HG03025 (cell line): ENCODE measurements around the gene MUC5AC.
"Not testable (repeated sequence)": the region's sequence is repeated elsewhere in the genome, so short reads cannot be mapped to it uniquely, and the experiment has no call there.

ENCODE experiments used
- ATAC-seq: cut with Tn5 transposase; IDR thresholded peaks from one replicate; pipeline ENCODE4 v1.9.1; 2021; ENCODE audit warnings: mild to moderate bottlenecking, moderate library complexity; ENCODE audit not compliant: unreplicated experiment, low FRiP score

The MUC5AC gene

DNA sequence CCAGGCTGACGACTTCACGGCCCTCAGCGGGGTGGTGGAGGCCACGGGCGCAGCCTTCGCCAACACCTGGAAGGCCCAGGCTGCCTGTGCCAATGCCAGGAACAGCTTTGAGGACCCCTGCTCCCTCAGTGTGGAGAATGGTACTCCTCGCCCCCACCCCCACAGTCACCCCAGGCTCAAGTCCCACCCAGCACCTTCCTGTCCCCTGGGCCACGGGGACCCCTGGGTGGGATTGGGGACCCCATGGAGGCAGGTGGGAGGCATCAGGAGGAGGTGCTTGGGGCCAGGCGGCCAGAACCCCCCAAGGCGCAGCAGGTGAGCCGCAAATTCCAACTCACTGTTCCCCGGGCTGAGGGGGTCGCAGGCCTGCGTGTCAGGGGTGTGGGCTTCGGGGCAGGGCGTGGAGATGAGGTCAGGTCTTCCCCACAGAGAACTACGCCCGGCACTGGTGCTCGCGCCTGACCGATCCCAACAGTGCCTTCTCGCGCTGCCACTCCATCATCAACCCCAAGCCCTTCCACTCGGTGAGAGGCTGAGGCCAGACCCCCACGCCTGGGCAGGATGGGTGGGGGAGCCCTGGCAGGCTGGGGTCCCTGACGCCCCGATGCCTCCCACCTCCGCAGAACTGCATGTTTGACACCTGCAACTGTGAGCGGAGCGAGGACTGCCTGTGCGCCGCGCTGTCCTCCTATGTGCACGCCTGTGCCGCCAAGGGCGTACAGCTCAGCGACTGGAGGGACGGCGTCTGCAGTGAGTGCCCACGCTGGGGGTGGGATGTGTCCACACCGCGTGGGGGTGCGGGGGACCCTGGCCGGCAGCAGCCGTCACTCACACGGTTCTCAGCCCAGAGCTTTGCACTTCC, 74.5 kb downstream of the MUC5AC start:
- no peak for ATAC-seq

DNA sequence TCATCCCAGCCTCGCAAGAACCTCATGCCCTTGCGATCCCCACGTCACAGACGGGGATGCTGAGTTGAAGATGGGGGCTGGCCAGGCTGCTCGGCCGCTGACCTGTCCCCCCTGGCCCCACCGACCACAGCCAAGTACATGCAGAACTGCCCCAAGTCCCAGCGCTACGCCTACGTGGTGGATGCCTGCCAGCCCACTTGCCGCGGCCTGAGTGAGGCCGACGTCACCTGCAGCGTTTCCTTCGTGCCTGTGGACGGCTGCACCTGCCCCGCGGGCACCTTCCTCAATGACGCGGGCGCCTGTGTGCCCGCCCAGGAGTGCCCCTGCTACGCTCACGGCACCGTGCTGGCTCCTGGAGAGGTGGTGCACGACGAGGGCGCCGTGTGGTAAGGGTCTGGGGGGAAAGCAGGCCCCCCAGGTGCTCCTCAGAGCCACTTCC, 75.1 kb downstream of the MUC5AC start:
- ATAC-seq = no peak

DNA sequence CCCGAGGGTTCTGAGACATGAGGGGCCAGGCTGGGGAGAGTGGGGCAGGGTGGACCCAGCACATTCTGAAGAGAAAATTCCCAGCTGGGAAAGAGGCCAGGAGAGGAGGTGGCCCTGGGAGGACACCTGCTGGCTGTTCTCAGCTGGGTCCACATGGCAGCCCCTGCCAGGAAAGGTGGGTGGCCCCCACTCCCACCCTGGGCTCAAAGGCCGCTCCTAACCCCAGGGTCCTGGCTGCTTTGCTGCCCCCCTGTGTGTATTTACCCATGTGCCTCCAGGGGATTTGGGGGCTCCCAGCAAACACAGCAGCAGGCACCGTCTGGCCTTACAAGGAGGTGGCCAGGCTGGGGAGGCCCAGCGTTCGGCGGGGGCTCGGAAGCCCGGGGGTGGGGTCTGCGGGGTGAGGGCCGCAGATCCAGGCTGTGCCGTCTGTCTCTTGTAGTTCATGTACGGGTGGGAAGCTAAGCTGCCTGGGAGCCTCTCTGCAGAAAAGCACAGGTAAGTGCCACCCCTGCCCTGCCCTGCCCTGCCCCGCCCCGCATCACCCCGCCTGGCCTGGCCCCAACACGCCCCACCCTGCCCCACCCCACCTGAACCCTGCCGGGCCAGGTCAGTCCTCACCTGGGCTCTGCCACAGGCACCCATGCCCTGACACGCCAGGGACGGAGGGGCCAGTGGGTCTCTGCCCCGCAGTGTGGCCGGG, 75.7 kb downstream of the MUC5AC start:
- ATAC-seq = no peak

DNA sequence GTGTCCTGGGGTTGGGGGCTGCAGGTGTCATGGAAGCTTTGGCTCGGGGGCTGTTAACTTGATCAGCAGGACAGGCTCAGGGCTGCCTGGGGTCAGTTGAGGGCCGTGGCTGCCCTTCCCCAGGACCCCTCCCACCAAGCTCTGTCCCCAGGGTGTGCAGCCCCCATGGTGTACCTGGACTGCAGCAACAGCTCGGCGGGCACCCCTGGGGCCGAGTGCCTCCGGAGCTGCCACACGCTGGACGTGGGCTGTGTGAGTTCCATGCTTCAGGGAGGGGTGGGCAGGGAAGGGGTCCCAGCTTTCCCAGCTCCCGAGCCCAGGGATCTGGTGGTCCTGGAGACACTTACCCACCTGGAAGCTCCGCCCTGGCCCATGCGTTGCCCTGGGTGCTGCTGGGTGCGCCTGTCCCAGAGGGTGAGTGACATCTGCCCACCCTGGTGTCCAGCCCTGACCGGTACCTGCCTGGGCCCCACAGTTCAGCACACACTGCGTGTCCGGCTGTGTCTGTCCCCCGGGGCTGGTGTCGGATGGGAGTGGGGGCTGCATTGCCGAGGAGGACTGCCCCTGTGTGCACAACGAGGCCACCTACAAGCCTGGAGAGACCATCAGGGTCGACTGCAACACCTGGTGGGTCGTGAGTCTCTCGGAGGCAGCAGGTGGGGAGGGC, 76.4 kb downstream of the MUC5AC start:
- no peak for ATAC-seq

DNA sequence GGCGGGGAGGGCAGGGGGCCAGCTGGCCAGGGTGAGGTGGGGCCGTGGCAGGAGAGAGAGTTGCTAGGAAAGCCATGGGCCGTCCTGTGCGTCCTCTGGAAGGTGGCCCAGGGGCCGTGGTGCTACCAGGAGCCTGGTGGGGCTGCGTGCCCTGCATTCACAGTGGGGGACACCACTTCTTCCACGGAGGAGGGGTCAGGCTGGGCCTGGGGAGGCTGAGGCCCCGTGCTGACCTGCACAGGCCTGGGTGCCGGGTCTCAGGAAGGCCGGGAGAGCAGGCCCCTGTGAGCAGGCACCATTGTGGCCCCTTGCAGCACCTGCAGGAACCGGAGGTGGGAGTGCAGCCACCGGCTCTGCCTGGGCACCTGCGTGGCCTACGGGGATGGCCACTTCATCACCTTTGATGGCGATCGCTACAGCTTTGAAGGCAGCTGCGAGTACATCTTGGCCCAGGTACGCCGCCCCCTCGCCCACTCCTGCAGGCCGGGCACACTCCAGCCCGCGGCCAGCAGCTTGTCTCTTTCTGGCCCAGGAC, 77.1 kb downstream of the MUC5AC start:
- no peak for ATAC-seq

DNA sequence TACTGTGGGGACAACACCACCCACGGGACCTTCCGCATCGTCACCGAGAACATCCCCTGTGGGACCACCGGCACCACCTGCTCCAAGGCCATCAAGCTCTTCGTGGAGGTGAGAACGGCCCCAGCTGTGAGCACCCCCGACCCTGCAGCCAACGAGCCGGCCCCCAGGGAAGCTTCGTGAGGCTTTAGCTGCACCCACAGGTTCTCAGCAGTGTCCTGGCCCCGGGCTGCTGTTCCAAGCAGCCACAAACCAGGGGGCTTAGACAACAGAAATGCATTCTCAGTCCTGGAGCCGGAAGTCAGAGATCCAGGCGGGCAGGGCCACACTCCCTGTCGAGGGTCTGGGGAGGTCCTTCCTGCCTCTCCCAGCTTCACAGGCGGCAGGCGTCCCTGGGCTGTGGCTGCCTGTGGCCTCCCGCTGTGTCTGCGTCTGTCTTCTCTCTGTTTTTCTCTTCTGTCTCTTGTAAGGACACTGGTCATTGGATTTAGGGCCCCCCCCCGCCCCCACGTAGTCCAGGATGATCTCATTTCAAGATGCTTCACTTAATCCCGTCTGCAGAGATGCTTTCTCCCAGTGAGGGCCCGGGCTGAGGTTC, 77.7 kb downstream of the MUC5AC start:
- ATAC-seq = no peak

DNA sequence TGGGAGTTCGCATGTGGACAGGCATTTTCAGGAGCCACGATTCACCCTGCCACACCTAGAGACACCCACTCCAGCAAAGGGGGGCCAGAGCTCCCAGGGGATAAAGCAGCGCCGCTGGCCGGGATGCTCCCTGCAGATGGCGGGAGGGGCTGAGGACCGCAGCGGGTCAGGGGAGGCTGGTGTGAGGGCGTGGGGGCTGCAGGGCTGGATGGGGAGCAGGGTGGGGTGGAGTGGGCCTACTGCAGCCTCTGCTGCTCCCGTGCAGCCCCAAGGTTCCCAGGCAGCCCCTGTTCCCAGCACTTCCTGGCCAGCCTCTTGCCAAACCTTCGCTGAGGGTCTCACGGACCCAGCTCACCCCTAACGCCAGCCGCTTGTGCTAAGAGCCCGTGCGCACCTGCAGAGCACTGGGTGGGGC, 78.2 kb downstream of the MUC5AC start:
- ATAC-seq = no peak

DNA sequence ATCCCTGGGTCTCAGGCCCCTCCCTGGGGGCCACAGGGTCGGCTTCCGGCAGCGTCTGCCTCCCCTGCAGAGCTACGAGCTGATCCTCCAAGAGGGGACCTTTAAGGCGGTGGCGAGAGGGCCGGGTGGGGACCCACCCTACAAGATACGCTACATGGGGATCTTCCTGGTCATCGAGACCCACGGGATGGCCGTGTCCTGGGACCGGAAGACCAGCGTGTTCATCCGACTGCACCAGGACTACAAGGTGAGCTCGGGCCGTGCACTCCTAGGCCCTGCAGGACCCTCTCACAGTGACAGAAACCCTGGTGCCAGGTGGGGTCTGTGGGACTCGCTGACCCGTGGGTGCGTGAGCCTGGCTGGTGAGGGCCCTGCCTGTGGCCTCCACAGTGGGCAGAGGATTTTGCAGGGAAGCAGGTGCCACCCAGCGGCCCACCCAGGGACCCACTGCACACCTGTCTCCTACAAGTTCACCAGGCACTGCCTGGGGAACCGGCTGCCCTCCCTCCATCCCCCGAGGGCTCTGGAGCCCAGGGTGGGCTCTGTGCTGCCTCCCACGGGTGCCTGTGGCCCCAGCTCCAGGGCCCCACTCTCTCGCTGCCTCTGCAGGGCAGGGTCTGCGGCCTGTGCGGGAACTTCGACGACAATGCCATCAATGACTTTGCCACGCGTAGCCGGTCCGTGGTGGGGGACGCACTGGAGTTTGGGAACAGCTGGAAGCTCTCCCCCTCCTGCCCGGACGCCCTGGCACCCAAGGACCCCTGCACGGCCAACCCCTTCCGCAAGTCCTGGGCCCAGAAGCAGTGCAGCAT, 78.8 kb downstream of the MUC5AC start:
- no peak for ATAC-seq

DNA sequence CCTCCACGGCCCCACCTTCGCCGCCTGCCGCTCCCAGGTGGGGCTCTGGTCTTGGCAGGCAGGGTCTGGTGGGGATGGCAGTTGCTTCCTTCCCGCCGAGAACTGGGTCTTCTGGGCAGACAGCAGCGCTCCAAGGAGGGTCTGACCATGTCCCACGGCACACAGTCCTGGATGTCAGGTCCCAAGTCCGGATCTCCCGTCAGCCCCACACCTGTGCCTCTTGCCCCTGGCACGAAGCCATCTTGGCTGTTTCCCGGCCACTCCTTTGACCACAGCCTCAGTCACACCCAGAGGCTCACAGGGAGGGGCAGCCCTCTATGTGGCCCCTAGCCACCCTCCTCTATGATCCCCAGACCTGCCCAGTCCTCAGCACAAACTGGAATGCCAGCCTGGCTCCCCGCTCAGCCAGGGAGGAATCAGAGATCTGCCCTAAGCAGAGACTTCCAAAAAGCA, 79.4 kb downstream of the MUC5AC start:
- ATAC-seq = no peak

DNA sequence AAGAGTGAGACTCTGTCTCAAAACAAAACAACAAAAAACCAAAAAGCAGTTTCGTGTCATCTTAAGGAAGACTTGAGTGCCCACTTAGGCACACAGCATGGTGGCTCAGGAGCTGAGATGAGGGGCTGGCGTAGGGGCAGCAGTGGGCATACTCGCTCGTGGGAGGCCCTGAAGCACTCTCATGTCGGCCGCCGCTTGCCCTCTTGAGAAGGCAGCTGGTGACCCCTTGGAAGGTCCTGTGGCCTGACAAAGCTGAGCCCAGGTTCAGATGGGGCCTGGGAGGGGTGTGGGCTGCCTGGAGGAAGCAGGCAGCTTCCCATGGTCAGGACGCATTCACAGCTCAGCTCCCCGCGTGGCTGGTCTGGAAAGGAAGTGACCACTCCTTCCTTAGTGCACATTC, 80.1 kb downstream of the MUC5AC start:
- ATAC-seq = no peak

DNA sequence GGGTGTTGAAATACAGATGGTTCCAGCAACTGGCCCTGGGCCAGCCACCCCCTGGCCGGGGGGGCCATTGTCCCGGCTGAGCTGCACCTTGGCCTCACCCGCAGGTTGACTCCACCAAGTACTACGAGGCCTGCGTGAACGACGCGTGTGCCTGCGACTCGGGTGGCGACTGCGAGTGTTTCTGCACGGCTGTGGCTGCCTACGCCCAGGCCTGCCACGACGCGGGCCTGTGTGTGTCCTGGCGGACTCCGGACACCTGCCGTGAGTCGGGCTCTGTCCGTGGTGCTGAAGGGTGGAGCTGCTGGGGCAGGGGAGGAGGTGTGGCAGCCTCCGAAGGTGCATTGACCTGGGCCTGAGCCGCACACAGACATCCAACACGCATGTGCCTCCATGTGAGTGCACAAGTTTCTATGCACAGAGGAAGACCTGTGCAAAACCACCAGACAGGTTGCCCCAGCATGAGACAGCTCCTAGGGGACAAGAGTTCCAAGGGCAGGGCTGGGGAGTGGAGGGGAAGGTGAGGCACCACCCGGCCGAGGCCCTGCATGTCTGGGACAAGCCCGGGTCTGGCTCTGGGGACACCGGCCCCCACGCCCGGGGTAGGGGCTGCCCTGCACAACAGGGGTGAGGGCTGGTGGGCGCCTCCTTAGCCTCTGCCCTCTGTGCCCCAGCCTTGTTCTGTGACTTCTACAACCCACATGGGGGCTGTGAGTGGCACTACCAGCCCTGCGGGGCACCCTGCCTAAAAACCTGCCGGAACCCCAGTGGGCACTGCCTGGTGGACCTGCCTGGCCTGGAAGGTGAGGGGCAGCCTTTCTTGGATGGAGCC, 81.2 kb downstream of the MUC5AC start:
- ATAC-seq = no peak

DNA sequence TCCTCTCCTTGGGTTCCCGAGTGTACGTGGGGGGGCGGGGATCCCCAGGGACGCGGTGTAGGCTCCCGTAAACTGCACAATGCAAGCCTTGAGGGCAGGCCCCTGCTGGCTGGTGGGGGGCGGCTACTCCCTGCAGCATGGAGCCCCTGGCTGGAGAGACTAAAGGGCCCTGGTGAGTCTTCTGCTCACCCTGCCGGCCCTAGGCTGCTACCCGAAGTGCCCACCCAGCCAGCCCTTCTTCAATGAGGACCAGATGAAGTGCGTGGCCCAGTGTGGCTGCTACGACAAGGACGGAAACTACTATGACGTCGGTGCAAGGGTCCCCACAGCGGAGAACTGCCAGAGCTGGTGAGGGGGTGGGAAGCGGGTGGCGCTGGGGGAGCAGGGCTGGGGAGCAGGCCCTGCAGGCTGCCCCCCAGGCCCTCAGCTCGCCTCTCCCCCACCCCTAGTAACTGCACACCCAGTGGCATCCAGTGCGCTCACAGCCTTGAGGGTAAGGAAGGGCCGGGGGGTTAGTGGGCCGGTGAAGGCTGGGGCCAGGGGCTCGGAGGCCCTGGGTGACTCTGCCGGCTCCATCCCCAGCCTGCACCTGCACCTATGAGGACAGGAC, 81.9 kb downstream of the MUC5AC start:
- ATAC-seq = no peak

DNA sequence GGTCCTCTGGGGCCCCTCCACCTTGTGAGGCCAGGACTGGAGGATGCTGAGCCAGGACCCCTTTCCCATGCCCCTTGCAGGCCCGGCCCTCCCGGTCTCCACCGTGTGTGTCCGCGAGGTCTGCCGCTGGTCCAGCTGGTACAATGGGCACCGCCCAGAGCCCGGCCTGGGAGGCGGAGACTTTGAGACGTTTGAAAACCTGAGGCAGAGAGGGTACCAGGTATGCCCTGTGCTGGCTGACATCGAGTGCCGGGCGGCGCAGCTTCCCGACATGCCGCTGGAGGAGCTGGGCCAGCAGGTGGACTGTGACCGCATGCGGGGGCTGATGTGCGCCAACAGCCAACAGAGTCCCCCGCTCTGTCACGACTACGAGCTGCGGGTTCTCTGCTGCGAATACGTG, 83.0 kb downstream of the MUC5AC start:
- no peak for ATAC-seq

DNA sequence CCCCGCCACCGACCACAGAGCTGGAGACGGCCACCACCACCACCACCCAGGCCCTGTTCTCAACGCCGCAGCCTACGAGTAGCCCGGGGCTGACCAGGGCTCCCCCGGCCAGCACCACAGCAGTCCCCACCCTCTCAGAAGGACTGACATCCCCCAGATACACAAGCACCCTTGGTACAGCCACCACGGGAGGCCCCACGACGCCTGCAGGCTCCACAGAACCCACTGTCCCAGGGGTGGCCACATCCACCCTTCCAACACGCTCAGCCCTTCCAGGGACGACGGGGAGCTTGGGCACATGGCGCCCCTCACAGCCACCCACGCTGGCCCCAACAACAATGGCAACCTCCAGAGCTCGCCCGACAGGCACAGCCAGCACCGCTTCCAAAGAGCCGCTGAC, 84.0 kb downstream of the MUC5AC start:
- no peak for ATAC-seq

DNA sequence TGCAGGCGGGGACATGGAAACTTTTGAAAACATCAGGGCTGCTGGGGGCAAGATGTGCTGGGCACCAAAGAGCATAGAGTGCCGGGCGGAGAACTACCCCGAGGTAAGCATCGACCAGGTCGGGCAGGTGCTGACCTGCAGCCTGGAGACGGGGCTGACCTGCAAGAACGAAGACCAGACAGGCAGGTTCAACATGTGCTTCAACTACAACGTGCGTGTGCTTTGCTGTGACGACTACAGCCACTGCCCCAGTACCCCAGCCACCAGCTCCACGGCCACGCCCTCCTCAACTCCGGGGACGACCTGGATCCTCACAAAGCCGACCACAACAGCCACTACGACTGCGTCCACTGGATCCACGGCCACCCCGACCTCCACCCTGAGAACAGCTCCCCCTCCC, 84.5 kb downstream of the MUC5AC start:
- no peak for ATAC-seq

DNA sequence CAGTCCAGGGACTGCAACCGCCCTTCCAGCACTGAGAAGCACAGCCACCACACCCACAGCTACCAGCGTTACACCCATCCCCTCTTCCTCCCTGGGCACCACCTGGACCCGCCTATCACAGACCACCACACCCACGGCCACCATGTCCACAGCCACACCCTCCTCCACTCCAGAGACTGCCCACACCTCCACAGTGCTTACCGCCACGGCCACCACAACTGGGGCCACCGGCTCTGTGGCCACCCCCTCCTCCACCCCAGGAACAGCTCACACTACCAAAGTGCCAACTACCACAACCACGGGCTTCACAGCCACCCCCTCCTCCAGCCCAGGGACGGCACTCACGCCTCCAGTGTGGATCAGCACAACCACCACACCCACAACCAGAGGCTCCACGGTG, 85.0 kb downstream of the MUC5AC start:
- ATAC-seq = not testable (repeated sequence)

DNA sequence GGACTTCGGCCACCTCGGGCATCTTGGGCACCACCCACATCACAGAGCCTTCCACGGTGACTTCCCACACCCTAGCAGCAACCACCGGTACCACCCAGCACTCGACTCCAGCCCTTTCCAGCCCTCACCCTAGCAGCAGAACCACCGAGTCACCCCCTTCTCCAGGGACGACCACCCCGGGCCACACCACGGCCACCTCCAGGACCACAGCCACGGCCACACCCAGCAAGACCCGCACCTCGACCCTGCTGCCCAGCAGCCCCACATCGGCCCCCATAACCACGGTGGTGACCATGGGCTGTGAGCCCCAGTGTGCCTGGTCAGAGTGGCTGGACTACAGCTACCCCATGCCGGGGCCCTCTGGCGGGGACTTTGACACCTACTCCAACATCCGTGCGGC, 85.8 kb downstream of the MUC5AC start:
- not testable (repeated sequence) for ATAC-seq

DNA sequence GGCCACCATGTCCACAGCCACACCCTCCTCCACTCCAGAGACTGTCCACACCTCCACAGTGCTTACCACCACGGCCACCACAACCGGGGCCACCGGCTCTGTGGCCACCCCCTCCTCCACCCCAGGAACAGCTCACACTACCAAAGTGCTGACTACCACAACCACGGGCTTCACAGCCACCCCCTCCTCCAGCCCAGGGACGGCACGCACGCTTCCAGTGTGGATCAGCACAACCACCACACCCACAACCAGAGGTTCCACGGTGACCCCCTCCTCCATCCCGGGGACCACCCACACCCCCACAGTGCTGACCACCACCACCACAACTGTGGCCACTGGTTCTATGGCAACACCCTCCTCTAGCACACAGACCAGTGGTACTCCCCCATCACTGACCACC, 86.8 kb downstream of the MUC5AC start:
- ATAC-seq = not testable (repeated sequence)
